Natural killer cell (primary cell): ENCODE measurements around the gene SART1. TPM values are rescaled to one million over a fixed set of nuclear protein-coding genes. Genes with fewer than 3 reads are reported as not detected.

Experiments used
- ATAC-seq, 3 donors: fragments of 150-1000 bp in 2 of 3; fragments of 200-7000 bp in 1 of 3; cut with Tn5 transposase; 1 replicate in 1 of 3; 2 replicates in 2 of 3; pipeline ENCODE4 v1.10.0; 2021; ENCODE audit warnings: mild to moderate bottlenecking in 2 of 3, moderate library complexity in 2 of 3
- DNase-seq, 2 donors: peaks; one replicate each; pipeline versions ENCODE4 v3.0.0 to v3.0.0-alpha.2; 2013 to 2021; ENCODE audit warnings: mixed read lengths in 1 of 2
- H3K27ac ChIP-seq: one replicate; pipeline ENCODE4 v1.5.1; 2013; ENCODE audit warnings: mild to moderate bottlenecking, low read length
- H3K27me3 ChIP-seq: one replicate; pipeline ENCODE4 v1.6.1; 2013; ENCODE audit warnings: low read length; ENCODE audit not compliant: control insufficient read depth, insufficient read depth
- H3K36me3 ChIP-seq: one replicate; pipeline ENCODE4 v1.6.1; 2013; ENCODE audit warnings: low read length; ENCODE audit not compliant: control insufficient read depth, insufficient read depth
- H3K4me1 ChIP-seq: one replicate; pipeline ENCODE4 v1.6.1; 2013; ENCODE audit warnings: low read length; ENCODE audit not compliant: control insufficient read depth, insufficient read depth
- H3K4me3 ChIP-seq: one replicate; pipeline ENCODE4 v1.5.1; 2013; ENCODE audit warnings: low read length
- H3K9me3 ChIP-seq: one replicate; pipeline ENCODE4 v1.6.1; 2013; ENCODE audit warnings: low read length; ENCODE audit not compliant: control insufficient read depth, insufficient read depth
- H3K27ac Mint-ChIP-seq, 2 donors: one replicate each; pipeline ENCODE4 v1.8.0; 2022; ENCODE audit warnings: mild to moderate bottlenecking in 2 of 2, mixed read lengths in 2 of 2, moderate library complexity in 1 of 2
- H3K27me3 Mint-ChIP-seq, 2 donors: one replicate each; pipeline ENCODE4 v1.8.0; 2022; ENCODE audit warnings: low read depth in 2 of 2, mixed read lengths in 2 of 2
- H3K36me3 Mint-ChIP-seq: one replicate; pipeline ENCODE4 v1.8.0; 2022; ENCODE audit warnings: mixed read lengths
- H3K4me1 Mint-ChIP-seq, 2 donors: one replicate each; pipeline ENCODE4 v1.8.0; 2022; ENCODE audit warnings: mixed read lengths in 2 of 2
- H3K4me3 Mint-ChIP-seq: one replicate; pipeline ENCODE4 v1.8.0; 2022; ENCODE audit warnings: mild to moderate bottlenecking, moderate library complexity, mixed read lengths
- H3K9me3 Mint-ChIP-seq, 2 donors: one replicate each; pipeline ENCODE4 v1.8.0; 2022; ENCODE audit warnings: mixed read lengths in 2 of 2
- CTCF ChIP-seq: fragments of 200-600 bp; IDR thresholded peaks from one replicate; pipeline ENCODE4 v1.8.0; 2022; ENCODE audit warnings: antibody characterized with exemption
- WGBS: methylation state at CpG from one replicate; pipeline ENCODE4 v1.1.7; 2013; ENCODE audit warnings: missing lambda C conversion rate; ENCODE audit not compliant: insufficient coverage; 5-methylcytosine and 5-hydroxymethylcytosine counted together
- intact Hi-C: fragments of 100-400 bp; cut with micrococcal nuclease; formaldehyde crosslinking; loops from one replicate; pipeline ENCODE4 v1.14.2; 2022
- total RNA-seq, 4 donors: library from RNA; stranded (reverse); fragments of 120-200 nt in 1 of 4; gene quantifications; one replicate each; pipeline versions ENCODE4 v1.2.3 to v1.2.4, GENCODE V29; 2013 to 2022

The SART1 gene
- total RNA-seq, 3 donors from 2014 or later (not counting 1 experiment from before 2014, with no cell fraction given), result 103 to 123 (median 115) TPM

GRCh38 chr11:65977621-65978390, 16.3 kb downstream of the SART1 start:
- H3K9me3 Mint-ChIP-seq, result no peaks in the 10 kb centered on the region
- no peak overlapping the region for H3K27ac Mint-ChIP-seq
- DNase-seq (no peak), ATAC-seq (no peak)
- H3K27ac ChIP-seq, result no peak overlapping the region
- peaks cover 15% of the 10 kb centered on the region for H3K4me1 ChIP-seq
- no peak overlapping the region for H3K4me3 ChIP-seq
- no peak for TF ChIP-seq CTCF
- no peaks in the 10 kb centered on the region for H3K27me3 ChIP-seq
- peaks cover 19 to 26% of the 10 kb centered on the region in 2 donors for H3K4me1 Mint-ChIP-seq
- intact Hi-C loops, result no loop called here
- 96% methylated on average over 28 of the region's 29 CpGs for WGBS
- H3K36me3 Mint-ChIP-seq, result no peaks in the 10 kb centered on the region
- H3K27me3 Mint-ChIP-seq, result no peaks in the 10 kb centered on the region
- peaks cover 32% of the 10 kb centered on the region for H3K36me3 ChIP-seq
- no peaks in the 10 kb centered on the region for H3K9me3 ChIP-seq
- no peak overlapping the region for H3K4me3 Mint-ChIP-seq

GRCh38 chr11:65978391-65979238, 17.1 kb downstream of the SART1 start:
- TF ChIP-seq CTCF, result no peak
- intact Hi-C loops, result no loop called here
- Mint-ChIP-seq H3K27me3 (no peaks in the 10 kb centered on the region), H3K9me3 (no peaks in the 10 kb centered on the region), H3K36me3 (no peaks in the 10 kb centered on the region), H3K4me1 (peaks cover 19 to 24% of the 10 kb centered on the region in 2 donors), H3K27ac (no peak overlapping the region), H3K4me3 (no peak overlapping the region)
- Histone ChIP-seq H3K27ac (no peak overlapping the region), H3K27me3 (no peaks in the 10 kb centered on the region), H3K4me1 (peaks cover 15% of the 10 kb centered on the region), H3K4me3 (no peak overlapping the region), H3K36me3 (peaks cover 31% of the 10 kb centered on the region), H3K9me3 (no peaks in the 10 kb centered on the region)
- DNase-seq (no peak), ATAC-seq (no peak)
- 96% methylated on average over 29 of the region's 34 CpGs for WGBS

- H3K4me1 Mint-ChIP-seq, result peaks cover 19 to 21% of the 10 kb centered on the region in 2 donors
- intact Hi-C loops, result no loop called here
- H3K27me3 Mint-ChIP-seq, result no peaks in the 10 kb centered on the region
- H3K27ac ChIP-seq, result no peak overlapping the region
- no peaks in the 10 kb centered on the region for H3K9me3 ChIP-seq
- 89% methylated on average over 10 of the region's 10 CpGs for WGBS
- H3K4me1 ChIP-seq, result peaks cover 15% of the 10 kb centered on the region
- TF ChIP-seq CTCF, result no peak
- ATAC-seq (no peak), DNase-seq (no peak)
- peaks cover 29% of the 10 kb centered on the region for H3K36me3 ChIP-seq
- no peaks in the 10 kb centered on the region for H3K36me3 Mint-ChIP-seq
- H3K9me3 Mint-ChIP-seq, result no peaks in the 10 kb centered on the region
- H3K27ac Mint-ChIP-seq, result no peak overlapping the region
- no peaks in the 10 kb centered on the region for H3K27me3 ChIP-seq
- no peak overlapping the region for H3K4me3 Mint-ChIP-seq
- H3K4me3 ChIP-seq, result no peak overlapping the region
These were observed 17.8 kb downstream of the SART1 start for GRCh38 chr11:65979261-65979759.
